Embryonic facial prominence (tissue), 1 donor: ENCODE results near the gene ABO.
"Not testable (repeated sequence)": the region's sequence is repeated elsewhere in the genome, so short reads cannot be mapped to it uniquely, and the experiment has no call there.

Source experiments
- DNase-seq: peaks from one replicate; pipeline ENCODE4 v3.0.0-alpha.2; 2016; ENCODE audit errors: extremely low spot score

The ABO gene

DNA sequence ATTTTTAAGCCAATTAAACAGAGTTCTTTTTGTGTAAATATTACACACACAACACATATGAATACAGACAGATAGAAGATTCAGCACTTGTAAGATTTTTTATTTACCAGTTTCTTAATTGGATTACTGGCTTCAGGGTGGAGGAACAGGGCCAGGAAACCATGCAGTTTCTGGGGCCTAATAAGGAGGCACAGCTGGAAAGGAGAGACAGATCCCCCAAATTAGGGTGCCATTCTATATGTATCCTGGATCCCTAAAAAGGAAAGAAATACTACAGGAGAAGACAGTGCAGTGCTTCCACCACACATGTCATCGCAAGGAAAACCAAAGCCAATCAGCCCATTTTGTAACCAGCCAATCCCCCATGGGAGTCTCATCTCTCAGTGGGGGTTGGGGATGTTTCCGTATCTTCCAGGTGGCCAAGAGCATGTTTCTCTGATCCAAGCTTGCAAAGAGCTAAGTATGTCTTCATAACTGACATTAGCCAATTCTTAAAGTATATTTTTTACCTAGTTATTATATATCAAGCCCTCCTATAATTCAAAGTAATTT is 15.8 kb upstream of the ABO start:
- no peak for DNase-seq

DNA sequence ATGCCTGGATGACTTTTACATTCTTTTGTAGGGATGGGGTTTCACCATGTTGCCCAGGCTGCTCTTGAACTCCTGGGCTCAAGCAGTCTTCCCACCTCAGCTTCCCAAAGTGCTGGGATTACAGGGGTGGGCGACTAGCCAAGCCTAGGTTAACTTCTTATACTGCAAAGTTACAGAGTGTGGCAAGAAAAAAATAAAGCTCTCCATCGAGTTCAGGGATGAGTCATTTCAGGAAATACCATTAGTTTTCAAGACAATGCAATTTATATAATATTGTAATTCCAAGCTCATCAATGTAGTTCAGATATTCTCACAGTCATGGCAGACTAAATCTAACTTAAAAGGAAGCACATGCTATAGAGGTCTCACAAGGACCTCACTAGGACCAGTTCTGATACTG is 11.5 kb upstream of the ABO start:
- DNase-seq, result no peak

DNA sequence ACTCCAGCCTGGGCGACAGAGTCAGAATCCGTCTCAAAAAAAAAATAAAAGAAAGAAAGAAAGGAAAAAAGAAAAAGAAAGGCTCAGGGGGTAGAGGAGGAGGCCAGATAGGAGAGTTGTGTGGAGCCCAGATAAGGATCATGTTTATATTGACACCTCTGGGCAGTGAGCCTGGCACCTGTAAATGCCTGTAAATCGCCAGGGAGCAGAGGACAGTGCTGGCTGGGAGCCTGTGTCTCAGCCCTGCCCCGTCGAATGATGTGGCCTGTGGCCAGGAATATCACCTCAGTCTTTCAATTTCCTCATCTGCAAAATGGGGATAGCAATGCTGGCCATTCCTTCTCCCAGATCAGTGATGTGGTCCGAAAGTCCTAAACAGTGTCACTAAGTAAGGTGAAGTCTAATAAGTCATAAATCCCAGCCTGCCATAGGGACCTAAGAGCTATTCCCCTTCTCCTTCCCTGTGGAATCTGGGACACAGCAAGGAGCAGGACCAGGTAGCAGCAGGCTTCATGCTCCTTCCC is 10.3 kb upstream of the ABO start:
- no peak for DNase-seq

DNA sequence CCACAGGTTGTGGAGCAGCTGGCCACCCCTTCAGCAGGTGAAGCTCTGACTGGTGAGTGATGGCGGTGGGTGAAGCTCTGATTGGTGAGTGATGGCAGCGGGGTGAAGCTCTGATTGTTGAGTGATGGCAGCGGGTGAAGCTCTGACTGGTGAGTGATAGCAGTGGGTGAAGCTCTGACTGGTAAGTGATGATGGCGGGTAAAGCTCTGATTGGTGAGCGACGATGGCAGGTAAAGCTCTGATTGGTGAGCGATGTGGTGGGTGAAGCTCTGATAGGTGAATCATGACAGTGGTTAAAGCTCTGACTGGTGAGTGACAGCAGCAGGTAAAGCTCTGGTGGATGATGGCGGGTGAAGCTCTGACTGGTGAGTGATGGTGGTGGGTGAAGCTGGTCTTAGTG is 9.4 kb upstream of the ABO start:
- DNase-seq, result no peak

DNA sequence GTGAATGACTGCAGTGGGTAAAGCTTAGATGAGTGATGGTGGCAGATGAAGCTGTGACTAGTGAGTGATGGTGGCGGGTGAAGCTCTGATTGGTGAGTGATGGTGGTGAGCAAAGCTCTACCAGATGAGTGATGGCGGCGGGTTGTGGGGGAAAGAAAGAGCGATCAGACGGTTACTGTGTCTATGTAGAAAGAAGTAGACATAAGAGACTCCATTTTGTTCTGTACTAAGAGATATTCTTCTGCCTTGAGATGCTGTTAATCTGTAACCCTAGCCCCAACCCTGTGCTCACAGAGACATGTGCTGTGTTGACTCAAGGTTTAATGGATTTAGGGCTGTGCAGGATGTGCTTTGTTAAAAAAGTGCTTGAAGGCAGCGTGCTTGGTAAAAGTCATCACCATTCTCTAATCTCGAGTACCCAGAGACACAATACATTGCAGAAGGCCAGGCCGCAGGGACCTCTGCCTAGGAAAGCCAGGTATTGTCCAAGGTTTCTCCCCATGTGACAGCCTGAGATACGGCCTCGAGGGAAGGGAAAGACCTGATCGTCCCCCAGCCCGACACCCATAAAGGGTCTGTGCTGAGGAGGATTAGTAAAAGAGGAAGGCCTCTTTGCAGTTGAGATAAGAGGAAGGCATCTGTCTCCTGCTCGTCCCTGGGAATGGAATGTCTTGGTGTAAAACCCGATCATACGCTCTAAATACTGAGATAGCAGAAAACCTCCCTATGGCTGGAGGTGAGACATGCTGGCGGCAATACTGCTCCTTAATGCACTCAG is 8.4 kb upstream of the ABO start:
- DNase-seq, result not testable (repeated sequence)

DNA sequence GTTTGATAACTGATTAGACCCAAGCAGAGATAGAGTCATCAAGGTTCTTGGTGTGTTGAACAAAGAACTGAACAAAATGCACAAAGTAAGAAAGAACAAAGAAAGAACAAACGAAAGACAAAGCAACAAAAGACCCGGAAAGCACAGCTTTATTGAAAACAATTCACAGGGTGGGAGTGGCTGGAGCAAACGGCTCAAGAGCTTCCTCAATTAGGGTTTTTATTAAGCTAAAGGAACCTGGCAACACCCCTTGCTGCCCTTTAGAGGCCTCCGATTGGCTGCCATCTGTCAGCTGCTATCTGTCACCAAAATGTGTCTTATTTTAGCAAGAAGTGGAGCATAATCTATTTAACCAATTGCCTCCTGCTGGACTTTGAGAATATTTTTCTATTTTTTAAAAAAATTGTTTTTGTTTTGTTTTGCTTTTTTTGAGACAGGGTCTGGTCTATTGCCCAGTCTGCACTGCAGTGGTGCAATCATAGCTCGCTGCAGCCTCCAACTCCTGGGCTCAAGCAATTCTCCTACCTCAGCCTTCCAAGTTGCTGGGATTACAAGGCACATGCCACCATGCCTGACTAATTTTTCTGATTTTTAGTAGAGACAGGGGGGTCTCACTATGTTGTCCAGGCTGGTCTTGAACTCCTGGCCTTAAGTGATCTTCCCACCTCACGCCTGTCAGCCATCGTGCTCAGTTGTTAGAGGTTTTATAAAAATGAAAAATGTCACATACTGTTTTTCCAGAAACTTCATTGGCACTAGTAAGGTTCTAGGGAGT is 7.7 kb upstream of the ABO start:
- DNase-seq, result no peak

DNA sequence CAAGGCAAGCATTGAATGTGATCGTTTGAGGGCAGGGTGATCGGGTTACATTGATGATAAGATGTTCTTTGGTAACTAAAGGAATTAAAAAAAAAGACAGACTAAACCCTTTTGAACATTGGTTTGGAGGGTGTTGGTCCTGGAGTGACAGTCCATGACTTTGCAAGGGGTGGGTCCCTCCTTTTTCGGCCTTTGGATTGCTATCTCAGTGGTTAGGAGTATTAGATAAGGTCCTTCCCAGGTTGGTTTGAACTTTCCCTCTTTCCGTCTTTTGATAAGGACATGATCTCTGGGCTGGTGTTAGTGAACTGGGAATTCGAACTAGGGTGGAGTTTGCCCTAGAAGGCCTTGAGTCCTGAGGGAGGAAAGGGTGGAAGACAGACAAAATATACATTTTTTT is 5.4 kb upstream of the ABO start:
- DNase-seq, result no peak

DNA sequence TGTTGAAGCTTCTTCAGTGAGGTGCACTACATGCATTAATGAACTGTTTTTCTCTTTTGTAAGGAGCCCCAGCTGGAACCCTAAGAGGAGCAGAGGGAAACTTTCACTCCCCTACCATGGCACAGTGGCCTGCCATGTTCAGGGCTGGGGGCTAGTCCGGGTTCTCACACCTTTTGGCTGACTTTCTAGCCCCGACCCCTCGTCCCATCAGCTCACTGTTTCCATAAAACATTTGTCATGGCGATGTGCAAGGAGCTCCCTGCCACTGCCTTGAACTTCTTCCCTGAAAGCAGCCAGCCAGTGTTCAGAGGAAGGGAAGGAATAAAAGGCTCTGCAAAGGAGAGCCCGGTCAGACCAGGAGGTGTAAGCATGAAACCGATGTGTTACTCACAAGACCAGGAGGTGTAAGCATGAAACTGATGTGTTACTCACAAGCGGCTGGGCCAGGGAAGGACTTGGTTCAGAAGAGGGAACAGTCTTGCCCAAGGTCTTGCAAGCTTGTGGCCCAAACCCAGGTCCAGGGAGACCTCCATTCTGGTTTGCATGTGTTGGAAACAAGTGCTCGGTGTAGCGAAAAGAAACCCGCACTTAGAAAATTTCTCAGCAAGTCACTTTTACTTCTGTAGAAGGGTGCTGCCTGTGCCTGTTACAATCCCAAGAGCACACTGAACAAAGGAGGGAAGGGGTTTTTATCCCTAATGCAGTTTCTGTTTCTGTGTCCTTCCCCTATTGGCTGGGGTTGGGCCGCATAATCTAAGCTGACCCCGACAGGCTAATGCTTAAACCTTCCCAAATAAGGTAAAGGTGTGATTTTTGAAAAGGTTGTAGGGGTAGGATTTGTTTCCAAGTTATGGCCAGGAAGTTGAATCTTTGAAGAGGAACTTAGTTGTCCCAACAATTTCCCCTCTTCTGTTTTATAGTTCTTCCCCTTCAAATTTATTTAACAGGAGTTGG is 3.4 kb upstream of the ABO start:
- no peak for DNase-seq

DNA sequence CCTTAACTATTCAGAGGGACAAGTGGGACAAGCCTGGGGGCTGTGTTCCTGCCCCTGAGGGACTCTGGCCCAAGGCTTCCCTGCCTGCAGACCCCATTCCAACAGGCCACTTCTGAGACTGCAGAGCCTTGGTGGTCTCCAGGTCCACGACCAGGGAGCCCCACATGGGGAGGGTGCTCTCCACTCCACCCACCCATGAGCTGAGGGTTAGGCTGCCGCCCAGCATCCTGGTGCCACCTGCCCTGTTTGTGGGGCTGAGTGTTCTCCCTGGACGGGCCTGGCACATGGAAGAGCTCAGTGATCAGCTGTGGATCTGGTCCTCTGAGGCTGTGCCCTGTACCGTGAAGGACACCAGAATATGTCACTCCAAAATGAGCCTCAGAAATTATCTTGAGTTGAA is 2.5 kb upstream of the ABO start:
- no peak for DNase-seq

DNA sequence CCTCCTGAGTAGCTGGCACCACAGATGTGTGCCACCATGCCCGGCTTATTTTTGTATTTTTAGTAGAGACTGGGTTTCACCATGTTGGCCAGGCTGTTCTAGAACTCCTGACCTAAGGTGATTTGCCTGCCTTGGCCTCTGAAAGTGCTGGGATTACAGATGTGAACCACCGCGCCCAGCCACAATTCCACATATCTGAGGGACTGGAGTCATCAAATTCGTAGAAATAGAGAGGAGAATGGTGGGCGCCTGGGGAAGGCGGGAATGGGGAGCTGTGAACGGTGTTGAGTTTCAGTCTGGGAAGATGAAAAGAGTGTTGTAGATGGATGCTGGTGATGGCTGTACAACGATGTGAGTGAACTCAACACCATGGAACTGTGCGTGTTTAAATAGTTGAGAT is 1.9 kb upstream of the ABO start:
- no peak for DNase-seq

DNA sequence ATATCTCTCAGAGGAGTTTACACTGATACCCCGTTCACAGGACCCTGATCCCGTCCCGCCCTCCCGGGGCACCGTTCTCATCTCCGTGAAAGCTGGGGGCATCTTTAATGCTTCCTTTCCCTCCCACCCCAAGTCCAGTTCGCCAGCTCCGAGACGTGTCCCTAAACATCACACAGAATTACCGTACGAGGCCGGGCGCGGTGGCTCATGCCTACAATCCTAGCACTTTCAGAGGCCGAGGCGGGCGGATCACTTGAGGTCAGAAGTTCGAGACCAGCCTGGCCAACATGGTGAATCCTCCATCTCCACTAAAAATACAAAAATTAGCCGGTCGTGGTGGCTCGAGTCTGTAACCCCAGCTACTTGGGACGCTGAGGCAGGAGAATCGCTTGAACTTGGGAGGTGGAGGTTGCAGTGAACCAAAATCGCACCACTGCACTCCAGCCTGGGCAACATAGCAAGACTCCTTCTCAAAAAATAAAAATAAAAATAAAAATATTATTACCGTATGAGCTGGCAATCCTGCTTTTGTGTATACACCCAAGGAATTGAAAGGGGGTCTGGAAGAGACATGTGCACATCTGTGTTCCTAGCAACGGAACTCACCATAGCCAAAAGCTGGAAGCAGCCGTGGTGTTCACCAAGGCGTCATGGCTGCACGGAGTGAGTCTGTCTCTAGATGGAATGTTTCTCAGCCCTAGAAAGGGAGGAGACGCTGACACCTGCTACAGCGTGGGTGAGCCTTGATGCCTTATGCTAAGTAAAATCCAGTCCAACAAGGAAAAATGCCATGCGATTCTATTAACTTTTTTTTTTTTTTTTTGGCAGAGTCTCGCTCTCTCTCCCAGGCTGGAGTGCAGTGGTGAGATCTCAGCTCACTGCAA is 1.2 kb upstream of the ABO start:
- no peak for DNase-seq

DNA sequence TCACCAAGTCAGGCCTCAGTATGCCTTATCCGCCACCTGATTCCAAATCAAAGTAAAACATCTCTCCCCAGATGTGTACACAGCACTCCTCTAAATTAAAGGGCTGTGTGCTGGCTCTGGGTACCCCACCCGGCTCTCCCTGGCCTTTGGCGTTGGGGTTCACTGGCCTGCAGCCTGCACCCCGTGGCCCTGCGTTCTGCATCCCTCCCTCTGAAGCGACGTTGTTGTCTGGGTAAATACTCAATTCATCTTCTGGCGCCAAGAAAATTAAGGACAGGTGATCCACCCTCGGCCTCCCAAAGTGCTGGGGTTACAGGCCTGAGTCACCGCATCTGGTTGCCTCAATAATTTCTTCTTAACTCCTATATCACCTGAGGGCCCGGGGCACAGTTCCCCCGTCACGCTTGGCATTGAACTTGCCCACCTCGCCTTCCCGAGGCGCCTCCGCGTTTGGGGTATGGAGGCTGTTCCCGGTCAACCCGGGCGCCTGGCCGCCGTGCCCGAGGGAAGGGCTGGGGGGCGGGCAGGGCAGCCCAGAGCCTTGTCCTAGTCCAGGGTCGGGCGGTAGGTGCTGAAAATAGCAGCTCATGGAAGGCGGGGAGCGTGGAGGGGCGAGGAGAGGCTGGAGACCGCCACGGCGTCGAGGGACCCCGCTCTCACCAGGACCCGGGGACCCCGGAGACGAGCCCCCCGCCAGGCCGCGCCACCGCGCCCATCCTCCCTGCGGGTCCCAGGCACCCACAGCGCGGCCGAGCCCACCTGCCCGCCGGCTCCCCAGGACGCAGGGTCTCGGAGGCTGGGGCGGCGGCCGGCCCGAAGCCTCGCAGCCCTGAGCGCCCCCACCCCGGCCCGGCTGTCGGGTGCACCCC is 531 bp downstream of the ABO start:
- no peak for DNase-seq

DNA sequence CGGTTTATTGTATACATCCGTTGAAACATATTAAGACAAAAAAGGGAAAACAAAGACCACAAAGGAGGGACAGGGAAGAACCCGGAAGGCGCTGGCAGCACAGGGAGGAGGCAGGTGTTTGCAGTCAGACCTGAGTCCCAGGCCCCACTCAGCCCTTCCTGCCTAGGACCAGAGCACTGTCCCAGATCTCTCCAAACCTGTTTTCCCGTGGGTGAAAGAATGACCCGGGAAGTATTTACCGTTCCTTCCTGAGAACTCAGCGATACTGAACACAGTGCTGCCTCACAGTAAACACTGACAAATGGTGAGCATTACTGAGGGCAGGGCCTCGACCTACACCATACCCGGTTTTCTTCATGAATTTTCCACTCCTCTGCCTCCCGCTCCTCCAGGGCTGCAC is 1.2 kb downstream of the ABO start:
- no peak for DNase-seq

DNA sequence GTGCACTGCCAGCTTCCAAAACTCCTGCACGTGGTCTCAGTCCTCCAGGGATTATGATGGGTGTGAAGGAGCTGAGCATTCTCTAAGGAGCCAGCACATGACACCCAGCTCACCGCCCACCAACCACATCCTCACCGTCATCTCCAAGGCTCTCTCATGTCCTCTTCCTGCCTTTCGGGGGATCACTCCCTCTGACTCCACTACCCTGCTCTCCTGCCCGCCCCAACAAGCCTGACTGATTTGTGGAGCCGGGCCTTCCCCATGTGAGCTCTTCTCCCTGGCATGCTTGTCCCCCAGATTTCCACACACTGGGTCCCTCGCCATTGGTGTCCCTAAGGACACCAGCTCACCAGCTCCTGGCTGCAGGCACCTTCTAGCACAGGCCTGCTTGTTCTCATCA is 1.9 kb downstream of the ABO start:
- no peak for DNase-seq

DNA sequence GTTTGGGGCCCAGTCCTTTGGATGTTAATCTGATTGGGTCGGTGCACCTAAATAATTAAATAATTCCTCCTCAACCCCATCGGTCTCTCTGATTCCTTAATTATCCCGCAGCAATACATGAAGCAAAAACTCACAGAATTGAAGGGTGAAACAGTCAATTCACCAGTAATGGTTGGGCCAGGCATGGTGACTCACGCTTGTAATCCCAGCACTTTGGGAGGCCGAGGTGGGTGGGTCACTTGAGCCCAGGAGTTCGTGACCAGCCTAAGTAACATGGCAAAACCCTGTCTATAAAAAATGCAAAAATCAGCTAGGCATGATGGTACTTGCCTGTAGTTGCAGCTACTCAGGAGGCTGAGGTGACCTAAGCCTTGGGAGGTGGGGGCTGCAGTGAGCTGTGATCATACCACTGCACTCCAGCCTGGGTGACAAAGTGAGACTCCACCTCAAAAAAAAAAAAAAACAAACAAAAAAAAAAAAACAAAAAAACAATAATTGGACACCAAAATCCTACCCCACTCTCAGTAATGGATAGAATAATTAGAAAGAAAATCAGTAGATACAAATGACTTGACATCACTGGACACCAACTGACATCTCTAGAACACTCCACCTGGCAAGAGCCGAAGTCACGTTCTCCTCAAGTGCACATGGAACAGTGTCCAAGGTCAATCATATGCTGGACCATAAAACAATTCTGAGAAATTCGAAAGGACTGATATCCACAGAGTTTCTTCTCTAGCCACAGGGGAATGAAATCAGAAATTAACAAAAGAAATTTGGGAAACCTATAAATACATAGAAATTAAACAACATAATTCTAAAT is 5.3 kb downstream of the ABO start:
- no peak for DNase-seq

DNA sequence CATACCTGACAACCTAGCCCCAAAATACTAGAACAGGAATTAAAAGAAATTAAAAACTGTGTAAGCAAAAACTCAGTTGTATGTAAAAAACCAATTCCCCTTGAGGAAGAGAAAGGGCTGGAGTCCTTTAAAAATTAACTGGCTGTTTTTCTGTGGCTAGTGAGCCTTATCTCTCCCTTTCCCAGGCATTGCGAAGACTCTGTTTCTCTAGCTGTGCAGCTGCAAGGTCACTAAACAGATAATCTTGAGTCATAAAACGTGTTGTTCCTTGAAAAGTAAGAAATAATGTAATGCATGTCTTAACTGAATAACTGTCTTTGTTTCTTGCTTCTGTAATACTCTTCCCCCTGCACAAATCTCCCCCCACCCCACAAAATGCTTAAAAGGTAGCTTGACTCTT is 5.9 kb downstream of the ABO start:
- not testable (repeated sequence) for DNase-seq

DNA sequence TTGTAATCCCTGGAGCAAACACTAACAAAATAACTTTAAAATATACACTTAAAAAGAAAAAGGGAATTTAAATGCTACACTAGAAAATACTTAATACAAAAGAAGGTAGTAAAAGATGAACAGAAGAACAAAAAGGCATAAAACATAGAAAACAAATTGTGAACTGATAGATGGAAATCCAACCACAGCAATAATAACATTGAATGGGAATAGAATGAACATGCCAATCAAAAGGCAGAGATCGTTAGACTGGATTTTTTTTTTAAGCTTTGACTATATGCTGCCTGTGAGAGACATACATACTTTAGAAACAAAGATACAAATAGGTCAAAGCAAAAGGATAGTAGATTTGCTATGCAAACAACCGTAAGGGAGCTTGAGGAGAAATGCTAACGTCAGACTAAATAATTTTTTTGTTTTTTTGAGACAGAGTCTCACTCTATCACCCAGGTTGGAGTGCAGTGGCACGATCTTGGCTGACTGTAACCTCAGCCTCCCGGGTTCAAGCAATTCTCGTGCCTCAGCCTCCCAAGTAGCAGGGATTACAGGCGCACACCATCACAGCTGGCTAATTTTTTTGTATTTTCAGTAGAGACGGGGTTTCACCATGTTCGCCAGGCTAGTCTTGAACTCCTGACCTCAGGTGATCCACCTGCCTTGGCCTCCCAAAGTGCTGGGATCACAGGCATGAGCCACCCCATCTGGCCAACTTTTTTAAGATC is 6.5 kb downstream of the ABO start:
- no peak for DNase-seq

DNA sequence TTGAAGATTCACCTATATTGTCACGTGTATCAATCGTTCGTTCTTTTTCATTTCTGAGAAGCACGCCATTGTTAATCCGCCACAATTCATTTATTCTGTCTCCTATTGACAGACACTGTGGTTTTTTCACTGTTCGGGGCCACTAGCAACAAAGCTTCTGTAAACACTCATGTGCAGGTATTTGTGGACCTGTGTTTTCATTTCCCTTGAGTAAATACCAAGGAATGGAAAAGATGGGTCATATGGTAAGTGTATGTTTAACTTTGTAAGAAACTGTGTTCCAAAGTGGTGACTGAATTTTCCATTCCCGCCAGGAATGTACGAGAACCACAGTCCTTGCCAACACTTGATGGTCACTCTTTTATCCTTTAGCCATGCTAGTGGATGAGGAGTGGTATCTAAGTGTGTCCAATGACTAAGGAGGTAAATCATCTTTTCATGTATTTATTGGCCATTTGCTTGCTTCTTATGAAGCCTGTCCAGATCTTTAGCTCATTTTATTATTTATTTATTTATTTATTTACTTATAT is 10.7 kb downstream of the ABO start:
- DNase-seq, result no peak
